IPS-NIHi7 (cell line): ENCODE data around the gene ALKBH7.
"Not testable (repeated sequence)": the region's sequence is repeated elsewhere in the genome, so short reads cannot be mapped to it uniquely, and the experiment has no call there.

Source experiments
- DNase-seq: peaks from one replicate; pipeline ENCODE4 v3.0.0; 2012; ENCODE audit warnings: mixed read lengths; ENCODE audit errors: extremely low spot score

The ALKBH7 gene

GRCh38 chr19:6372594-6373095 lies at the start of gene ALKBH7:
TSS of gene ALKBH7 (plus strand) at chr19:6372794. CDS start at chr19:6372821, 27 bp downstream.
- peak; percentile 95 for DNase-seq

- DNase-seq = no peak
These were observed 47.8 kb upstream of the ALKBH7 start for GRCh38 chr19:6324757-6325156.

DNA sequence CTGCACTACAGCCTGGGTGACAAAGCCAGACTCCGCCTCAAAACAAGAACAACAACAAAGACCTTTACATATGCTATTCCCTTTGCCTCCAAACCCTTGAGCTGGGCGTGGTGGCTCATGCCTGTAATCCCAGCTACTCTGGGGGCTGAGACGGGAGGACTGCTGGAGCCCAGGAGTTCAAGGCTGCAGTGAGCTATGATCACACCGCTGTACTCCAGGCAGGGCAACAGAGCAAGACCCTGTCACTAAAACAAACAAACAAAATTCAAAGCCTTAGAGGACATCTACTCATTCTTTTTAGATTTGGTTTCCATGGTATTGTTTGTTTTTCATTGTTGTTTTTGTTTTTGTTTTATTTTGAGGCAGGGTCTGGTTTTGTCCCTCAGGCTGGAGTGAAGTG lies 47.0 kb upstream of the ALKBH7 start:
- DNase-seq = no peak

DNA sequence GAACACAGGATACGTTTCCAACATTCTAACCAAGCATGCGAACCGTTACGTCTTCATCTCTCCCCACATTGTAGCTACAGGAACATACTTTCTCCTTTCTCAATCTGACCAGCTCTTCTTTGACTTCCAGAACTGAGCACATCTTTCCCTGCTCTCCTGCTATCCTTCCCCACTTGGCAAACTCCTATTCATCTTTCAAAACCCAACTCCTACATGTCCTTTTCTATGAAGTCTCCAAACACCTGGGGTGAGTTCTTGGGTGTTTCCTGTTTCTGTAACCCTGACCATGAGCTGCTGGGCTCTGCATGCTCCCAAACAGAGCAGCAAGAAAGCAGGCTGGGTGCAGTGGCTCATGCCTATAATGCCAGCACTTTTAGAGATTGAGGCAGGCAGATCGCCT lies 45.8 kb upstream of the ALKBH7 start:
- DNase-seq = no peak

DNA sequence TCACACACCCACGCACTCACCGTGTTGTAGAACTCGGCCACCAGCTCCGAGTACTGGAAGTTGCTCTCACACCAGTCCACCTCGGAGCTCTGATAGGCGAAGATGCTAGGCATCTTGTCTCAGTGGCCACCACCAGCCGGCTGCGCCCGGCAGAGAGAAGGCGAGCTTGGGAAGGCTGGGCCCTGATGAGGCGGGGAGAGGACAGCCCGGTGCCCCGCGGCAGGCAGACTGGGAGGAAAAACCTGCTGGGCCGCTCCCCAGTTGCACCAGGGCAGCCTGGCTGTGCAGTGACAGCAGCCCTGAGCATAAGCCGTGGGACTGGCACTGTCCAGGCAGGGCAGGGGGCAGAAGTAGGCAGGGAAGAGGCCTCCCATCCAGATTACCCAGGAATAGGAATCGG lies 39.2 kb upstream of the ALKBH7 start, which contains the start of gene ACER1:
ACER1 (minus strand) TSS at position 174 of the 400 bp plus-strand sequence; CDS start at position 113, 61 bp downstream.
- no peak for DNase-seq

GRCh38 chr19:6334490-6335285 lies 37.9 kb upstream of the ALKBH7 start:
- DNase-seq = no peak

GRCh38 chr19:6340493-6341201 lies 31.9 kb upstream of the ALKBH7 start:
- DNase-seq = peak; percentile 20

DNA sequence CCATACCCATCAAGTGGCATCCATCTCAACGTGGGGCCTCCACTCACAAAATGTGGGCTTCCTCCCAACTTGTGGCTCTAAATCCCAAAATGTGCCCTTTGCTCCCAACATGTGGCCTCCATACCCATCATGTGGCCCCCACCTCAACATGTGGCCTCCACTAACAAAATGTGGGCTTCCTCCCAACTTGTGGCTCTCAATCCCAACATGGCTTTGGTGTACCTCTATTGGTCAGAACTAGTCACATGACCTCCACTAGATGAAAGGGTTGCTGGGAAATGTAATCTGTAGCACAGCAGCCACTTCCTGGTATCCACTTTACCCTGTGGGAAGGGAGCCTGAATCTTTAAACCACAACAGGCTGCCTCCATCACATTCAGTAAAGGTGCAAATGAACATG lies 29.1 kb upstream of the ALKBH7 start:
- DNase-seq = no peak

DNA sequence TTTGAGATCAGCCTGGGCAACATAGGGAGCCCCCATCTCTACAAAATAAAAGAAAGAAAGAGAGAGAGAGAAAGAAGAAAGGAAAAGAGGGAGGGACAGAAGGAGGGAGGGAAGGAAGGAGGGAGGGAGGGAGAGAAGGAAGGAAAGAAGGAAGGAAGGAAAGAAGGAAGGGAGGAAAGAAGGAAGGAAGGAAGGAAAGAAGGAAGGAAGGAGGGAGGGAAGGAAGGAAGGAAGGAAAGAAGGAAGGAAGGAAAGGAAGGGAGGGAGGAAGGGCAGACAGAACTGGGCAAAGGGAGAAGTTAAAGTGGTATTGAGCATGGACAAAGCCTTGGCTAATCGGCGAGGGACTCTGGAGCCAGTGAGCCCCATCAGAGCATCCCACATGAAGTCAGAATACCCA lies 23.3 kb upstream of the ALKBH7 start:
- not testable (repeated sequence) for DNase-seq

DNA sequence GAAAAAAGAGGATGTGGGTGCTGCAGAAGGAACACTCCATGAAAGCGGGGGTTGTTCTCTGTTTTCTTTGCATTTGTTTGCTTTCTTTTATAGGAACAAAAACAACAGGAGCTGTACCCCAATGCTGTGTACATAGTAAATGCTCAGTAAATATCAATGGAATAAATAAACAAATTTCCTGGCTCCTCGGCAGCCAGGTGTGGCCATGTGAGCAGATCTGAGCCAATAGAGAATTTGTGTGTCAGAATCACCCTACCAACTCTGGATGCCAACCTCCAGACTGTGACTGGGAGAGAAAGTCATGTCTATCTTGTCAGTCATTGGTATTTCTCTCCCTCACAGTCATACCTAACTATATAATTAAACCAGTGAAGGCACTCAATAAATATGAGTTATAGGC lies 21.9 kb upstream of the ALKBH7 start:
- no peak for DNase-seq

DNA sequence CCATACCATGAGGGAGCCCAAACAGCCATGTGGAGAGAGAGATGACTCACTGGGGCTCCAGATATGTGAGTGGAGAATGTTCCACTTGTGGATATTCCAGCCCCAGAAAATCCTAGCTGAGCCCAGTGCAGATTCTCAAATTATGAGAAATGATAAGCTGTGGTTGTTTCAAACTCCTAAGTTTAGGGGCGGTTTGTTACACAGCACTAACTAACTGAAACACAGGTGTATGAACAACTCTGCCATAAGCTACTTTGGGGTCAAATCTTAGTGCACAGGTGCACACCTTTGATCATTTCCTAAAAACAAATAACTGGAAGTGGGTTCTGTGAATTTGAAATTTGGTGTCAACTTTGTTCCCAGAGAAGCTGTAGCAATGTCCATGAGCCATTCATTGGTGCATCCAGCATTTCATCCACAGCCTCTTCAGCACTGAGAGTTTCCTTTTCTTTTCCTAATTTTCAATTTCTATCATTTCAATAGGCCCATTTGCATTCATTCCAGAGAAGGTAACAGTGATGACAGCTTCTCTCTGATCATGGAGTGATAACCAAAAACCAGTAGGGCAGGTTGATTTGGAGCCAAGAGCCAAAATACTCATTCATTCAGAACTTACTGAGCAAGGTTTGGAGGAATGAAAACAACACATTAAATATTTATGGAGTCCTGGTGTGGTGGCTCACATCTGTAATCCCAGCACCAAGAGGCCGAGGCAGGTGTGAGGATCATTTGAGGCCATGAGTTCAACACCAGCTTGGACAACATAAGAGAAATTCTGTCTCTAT lies 20.0 kb upstream of the ALKBH7 start:
- no peak for DNase-seq

DNA sequence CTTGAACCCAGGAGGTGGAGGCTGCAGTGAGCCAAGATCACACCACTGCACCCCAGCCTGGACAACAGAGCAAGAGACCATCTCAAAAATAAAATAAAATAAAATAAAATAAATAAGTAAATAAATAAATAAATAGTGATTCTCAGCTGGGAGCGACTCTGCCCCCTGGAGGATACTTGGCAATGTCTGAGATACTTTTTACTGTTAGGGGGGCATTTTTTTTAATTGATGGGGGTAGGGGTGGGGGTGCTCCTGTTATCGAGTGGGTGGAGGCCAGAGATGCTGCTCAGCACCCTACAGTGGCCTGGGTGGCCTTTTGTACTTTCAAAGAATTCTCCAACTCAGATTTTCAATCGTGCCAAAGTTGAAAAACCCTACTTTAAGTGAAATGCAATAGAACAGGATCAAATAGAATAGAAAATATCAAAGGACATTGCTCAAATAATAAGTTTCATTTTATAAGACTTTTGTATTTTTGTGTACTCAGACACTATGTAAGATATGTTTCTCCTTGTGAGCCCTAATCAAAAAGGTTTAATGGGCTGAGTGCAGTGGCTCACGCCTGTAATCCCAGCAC lies 18.4 kb upstream of the ALKBH7 start:
- DNase-seq = no peak

- DNase-seq = not testable (repeated sequence)
These were observed 17.1 kb upstream of the ALKBH7 start for GRCh38 chr19:6355321-6356040.

- no peak for DNase-seq
These were observed 15.4 kb upstream of the ALKBH7 start for GRCh38 chr19:6357174-6357573.

DNA sequence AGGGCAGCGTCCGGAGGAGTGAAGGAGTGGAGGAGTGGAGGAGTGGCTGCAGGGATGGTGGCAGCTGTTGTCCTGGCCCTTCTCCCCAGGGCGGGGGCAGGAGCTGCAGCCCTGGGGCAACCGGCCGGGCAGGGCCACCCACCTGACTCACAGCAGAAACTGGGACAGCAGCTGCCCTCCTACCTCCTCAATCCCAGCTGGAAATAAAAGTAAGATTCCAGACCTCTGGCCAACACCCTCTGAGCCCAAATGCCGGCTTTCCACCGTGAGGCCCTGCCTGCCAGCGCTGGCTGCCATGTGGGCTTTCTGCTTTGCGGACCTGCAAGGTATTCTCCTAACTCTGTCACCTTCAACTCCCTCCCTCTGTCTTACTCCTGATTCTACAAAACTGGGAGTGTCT lies 14.6 kb upstream of the ALKBH7 start:
- DNase-seq = no peak

DNA sequence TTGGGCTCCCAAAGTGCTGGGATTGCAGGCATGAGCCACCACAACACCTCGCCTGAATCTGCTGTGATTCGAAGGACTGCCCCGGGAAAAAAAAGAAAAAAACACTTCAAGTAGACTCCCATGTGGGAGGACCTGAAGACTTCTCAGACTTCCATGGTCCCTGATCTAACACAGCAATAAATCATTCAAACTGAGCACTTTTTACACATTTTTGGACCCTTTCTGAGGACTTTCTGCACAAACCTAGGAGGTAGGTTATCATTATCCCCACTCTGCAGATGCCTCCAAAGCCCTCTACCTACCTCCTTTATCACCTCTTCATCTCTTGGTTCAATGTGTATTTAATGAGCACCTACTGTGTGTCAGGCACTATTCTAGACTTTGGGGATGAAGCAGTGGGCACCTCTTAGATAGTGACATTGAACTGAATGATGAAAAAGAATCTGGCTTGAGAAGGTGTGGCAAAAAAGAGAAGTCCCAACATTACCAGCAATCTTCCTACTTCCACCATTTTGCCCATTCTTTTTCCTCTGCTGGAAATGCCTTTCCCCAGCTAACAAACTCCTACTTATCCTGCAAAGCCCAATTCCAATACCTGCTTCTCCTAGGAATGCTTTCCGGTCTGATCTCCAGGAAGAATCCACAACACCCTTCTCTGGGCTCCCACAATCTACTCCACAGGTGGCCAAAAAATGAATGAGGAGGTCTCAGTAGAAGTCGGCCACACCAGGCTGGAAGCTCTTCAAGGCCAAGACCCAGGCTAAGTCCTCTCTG lies 12.8 kb upstream of the ALKBH7 start:
- no peak for DNase-seq

DNA sequence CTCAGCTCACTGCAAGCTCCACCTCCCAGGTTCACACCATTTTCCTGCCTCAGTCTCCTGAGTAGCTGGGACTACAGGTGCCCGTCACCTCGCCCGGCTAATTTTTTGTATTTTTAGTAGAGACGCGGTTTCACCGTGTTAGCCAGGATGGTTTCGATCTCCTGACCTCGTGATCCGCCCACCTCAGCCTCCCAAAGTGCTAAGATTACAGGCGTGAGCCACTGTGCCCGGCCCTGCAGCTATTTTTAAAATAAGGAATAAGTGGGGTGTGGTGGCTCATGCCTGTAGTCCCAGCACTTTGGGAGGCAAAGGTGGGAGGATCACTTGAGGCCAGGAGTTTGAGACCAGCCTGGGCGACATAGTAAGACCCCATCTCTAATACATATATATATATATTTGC lies 12.1 kb upstream of the ALKBH7 start:
- DNase-seq = not testable (repeated sequence)

DNA sequence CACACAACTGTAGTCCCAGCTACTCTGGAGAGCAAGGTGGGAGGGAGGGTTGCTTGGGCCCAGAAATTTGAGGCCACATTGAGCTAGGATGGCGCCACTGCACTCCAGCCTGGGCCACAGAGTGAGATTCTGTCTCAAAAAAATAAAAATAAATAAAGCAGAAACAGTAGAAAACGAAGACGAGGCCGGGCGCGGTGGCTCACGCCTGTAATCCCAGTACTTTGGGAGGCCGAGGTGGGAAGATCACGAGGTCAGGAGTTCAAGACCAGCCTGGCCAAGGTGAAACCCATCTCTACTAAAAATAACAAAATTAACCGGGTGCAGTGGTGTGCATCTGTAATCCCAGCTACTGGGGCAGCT lies 11.8 kb upstream of the ALKBH7 start:
- not testable (repeated sequence) for DNase-seq

DNA sequence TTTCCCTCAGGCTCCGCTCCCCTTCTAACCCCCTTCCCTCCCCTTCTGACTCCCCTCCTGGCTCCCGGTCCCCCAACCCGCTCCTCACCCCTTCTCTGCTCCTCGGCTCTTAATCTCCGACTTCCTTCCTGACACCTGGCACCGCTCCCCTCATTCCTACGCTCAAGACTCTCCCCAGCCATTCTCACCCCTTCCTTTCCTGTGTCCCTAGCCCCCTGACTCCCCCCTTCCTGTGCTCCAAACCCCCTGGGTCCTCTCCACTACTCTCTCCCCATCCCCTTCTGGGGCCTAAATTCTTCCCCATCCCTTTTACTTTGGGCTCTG lies 10.6 kb upstream of the ALKBH7 start:
- DNase-seq = no peak

- no peak for DNase-seq
These were observed 10.2 kb upstream of the ALKBH7 start for GRCh38 chr19:6362351-6362801.
